ENCODE data around the gene TK1. TPM values are rescaled to one million over a fixed set of nuclear protein-coding genes. Genes with fewer than 3 reads are reported as not detected.
"Not testable (repeated sequence)": the region's sequence is repeated elsewhere in the genome, so short reads cannot be mapped to it uniquely, and the experiment has no call there.

The TK1 gene
- total RNA-seq (10 to 100 TPM in 1 of 9 donors, 1 to 10 TPM in 8; 2.0 to 11.6 (median 2.6) TPM), polyA plus RNA-seq (1 to 10 TPM; 1.3 to 2.6 (median 1.6) TPM)
- long read RNA-seq, donor 1, transcript TK1-201 (7 exons, 1,628 nt): major isoform, 7 of 7 reads
- long read RNA-seq, donor 1, partial matches to known transcripts: 0 of 7 reads
- long read RNA-seq, donor 1, other reads (novel, unspliced or antisense): 0 of 7 reads
- long read RNA-seq, donor 2, partial matches to known transcripts: 0 of 2 reads
- long read RNA-seq, donor 2, other reads (novel, unspliced or antisense): 0 of 2 reads
- long read RNA-seq, donor 3, partial matches to known transcripts: 0 of 3 reads
- long read RNA-seq, donor 3, other reads (novel, unspliced or antisense): 0 of 3 reads
- long read RNA-seq, donor 4, partial matches to known transcripts: 0 of 3 reads
- long read RNA-seq, donor 4, other reads (novel, unspliced or antisense): 1 of 3 reads
- long read RNA-seq, donor 5, transcript TK1-201 (7 exons, 1,628 nt): major isoform, 7 of 7 reads
- long read RNA-seq, donor 5, partial matches to known transcripts: 0 of 7 reads
- long read RNA-seq, donor 5, other reads (novel, unspliced or antisense): 0 of 7 reads
- long read RNA-seq, donor 6, partial matches to known transcripts: 0 of 2 reads
- long read RNA-seq, donor 6, other reads (novel, unspliced or antisense): 0 of 2 reads
- long read RNA-seq, donor 7, partial matches to known transcripts: 0 of 2 reads
- long read RNA-seq, donor 7, other reads (novel, unspliced or antisense): 0 of 2 reads
- long read RNA-seq, donor 8, transcript TK1-201 (7 exons, 1,628 nt): major isoform, 16 of 16 reads
- long read RNA-seq, donor 8, partial matches to known transcripts: 0 of 16 reads
- long read RNA-seq, donor 8, other reads (novel, unspliced or antisense): 0 of 16 reads
- long read RNA-seq, donor 9, partial matches to known transcripts: 0 of 1 reads
- long read RNA-seq, donor 9, other reads (novel, unspliced or antisense): 0 of 1 reads
- long read RNA-seq, donor 10, transcript TK1-201 (7 exons, 1,628 nt): major isoform, 8 of 8 reads
- long read RNA-seq, donor 10, partial matches to known transcripts: 0 of 8 reads
- long read RNA-seq, donor 10, other reads (novel, unspliced or antisense): 0 of 8 reads

- peak; percentile 94 to 98 (median 97) for DNase-seq
- intact Hi-C loops (cut with DNase I): no loop called here
- Histone ChIP-seq H3K4me3 (peak within 1 kb of the TSS in 2 of 4 donors; percentile 22 to 67), H3K36me3 (replicated peaks in 1 of 2) (no peaks in the 10 kb centered on the region), H3K4me1 (replicated peaks in 1 of 2) (peaks cover 0 to 9% of the 10 kb centered on the region in 2 donors), H3K9me3 (replicated peaks in 1 of 3) (no peaks in the 10 kb centered on the region), H3K27ac (peak within 1 kb of the TSS in 2 of 5 donors; percentile 4 to 81), H3K27me3 (no peaks in the 10 kb centered on the region)
- TF ChIP-seq POLR2A (IDR thresholded peaks at IDR 0.05) (peak in 1 of 2 donors; percentile 20), CTCF (IDR thresholded peaks at IDR 0.05) (peak; percentile 52 to 93 (median 69))
- WGBS, 4 donors: 5 to 19% (median 7%) methylated on average over 14 to 57 of the region's 57 CpGs
These were observed at the start of gene TK1, which contains the start of gene AFMID for GRCh38 chr17:78186692-78187595. Gene TK1 (minus strand): TSS chr17:78187052. CDS start chr17:78186994, 58 bp downstream. Gene AFMID (plus strand): TSS chr17:78187362. CDS start chr17:78187371, 9 bp downstream.

- TF ChIP-seq POLR2A (IDR thresholded peaks at IDR 0.05) (no peak), CTCF (IDR thresholded peaks at IDR 0.05) (no peak)
- Histone ChIP-seq H3K9me3 (replicated peaks in 1 of 3) (no peaks in the 10 kb centered on the region), H3K27me3 (peaks cover 21% of the 10 kb centered on the region), H3K4me1 (replicated peaks in 1 of 2) (no peaks in the 10 kb centered on the region), H3K36me3 (replicated peaks in 1 of 2) (no peaks in the 10 kb centered on the region), H3K27ac (no peak overlapping the region), H3K4me3 (no peak overlapping the region)
- no peak for DNase-seq
- WGBS, 4 donors: 78 to 93% (median 86%) methylated on average over 7 to 8 of the region's 8 CpGs
- intact Hi-C loops (cut with DNase I): no loop called here
These were observed 49.0 kb upstream of the TK1 start for GRCh38 chr17:78235885-78236284.

DNA sequence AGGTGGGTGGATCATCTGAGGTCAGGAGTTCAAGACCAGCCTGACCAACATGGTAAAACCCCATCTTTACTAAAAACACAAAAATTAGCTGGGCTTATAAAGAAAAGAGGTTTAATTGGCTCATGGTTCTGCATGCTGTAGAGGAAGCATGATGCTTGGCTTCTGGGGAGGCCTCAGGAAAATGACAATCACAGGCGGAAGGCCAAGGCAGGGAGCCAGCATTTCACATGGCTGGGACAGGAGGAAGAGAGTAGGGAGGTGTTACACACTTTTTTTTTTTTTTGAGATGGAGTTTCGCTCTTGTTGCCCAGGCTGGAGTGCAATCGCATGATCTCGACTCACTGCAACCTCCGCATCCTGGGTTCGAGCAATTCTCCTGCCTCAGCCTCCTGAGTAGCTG, 48.2 kb upstream of the TK1 start:
- intact Hi-C loops (cut with DNase I); H3K4me3 ChIP-seq; H3K27ac ChIP-seq; H3K9me3 ChIP-seq (replicated peaks in 1 of 3); H3K36me3 ChIP-seq (replicated peaks in 1 of 2); H3K4me1 ChIP-seq (replicated peaks in 1 of 2): not testable (repeated sequence)
- H3K27me3 ChIP-seq: peaks cover 27% of the 10 kb centered on the region
- 62 to 87% (median 82%) methylated on average over 1 to 6 of the region's 6 CpGs for WGBS, 4 donors
- DNase-seq: peak in 3 of 7 donors; percentile 29 to 68 (median 43)

GRCh38 chr17:78234261-78234865, 47.5 kb upstream of the TK1 start:
- TF ChIP-seq POLR2A (IDR thresholded peaks at IDR 0.05) (no peak), CTCF (IDR thresholded peaks at IDR 0.05) (no peak)
- Histone ChIP-seq H3K4me1 (replicated peaks in 1 of 2) (no peaks in the 10 kb centered on the region), H3K27ac (no peak overlapping the region), H3K9me3 (replicated peaks in 1 of 3) (no peaks in the 10 kb centered on the region), H3K27me3 (peaks cover 27% of the 10 kb centered on the region), H3K4me3 (no peak overlapping the region), H3K36me3 (replicated peaks in 1 of 2) (no peaks in the 10 kb centered on the region)
- 66 to 89% (median 85%) methylated on average over 6 to 17 of the region's 17 CpGs for WGBS, 4 donors
- intact Hi-C loops (cut with DNase I): no loop called here
- DNase-seq: no peak
